ENCODE measurements around the gene SLC25A34.

The SLC25A34 gene

GRCh38 chr1:15727424-15727823 is 8.6 kb upstream of the SLC25A34 start:
- no peak overlapping the region for H3K9ac ChIP-seq (ENCODE audit: low read depth, low read length)
- no peaks in the 10 kb centered on the region for H3K4me1 ChIP-seq (ENCODE audit: control insufficient read depth, insufficient read depth, low read length)
- H3K9me3 ChIP-seq (replicated peaks; ENCODE audit: low read length), result no peaks in the 10 kb centered on the region
- peaks cover 77% of the 10 kb centered on the region for H3K36me3 ChIP-seq (ENCODE audit: insufficient read depth, low read length)
- no peaks in the 10 kb centered on the region for H3K27me3 ChIP-seq (ENCODE audit: control insufficient read depth, insufficient read depth, low read length)
- no peak overlapping the region for H3K4me2 ChIP-seq (ENCODE audit: low read length)
- H3K4me3 ChIP-seq (ENCODE audit: low read length), result no peak overlapping the region

- Histone ChIP-seq H3K36me3 (ENCODE audit: insufficient read depth, low read length) (peaks cover 77% of the 10 kb centered on the region), H3K4me1 (ENCODE audit: control insufficient read depth, insufficient read depth, low read length) (no peaks in the 10 kb centered on the region), H3K4me3 (ENCODE audit: low read length) (no peak overlapping the region), H3K27me3 (ENCODE audit: control insufficient read depth, insufficient read depth, low read length) (no peaks in the 10 kb centered on the region), H3K4me2 (ENCODE audit: low read length) (no peak overlapping the region), H3K9ac (ENCODE audit: low read depth, low read length) (no peak overlapping the region), H3K9me3 (replicated peaks; ENCODE audit: low read length) (no peaks in the 10 kb centered on the region)
Observed at GRCh38 chr1:15727866-15728534, 8.1 kb upstream of the SLC25A34 start.

- H3K27me3 ChIP-seq (ENCODE audit: control insufficient read depth, insufficient read depth, low read length), result no peaks in the 10 kb centered on the region
- H3K9ac ChIP-seq (ENCODE audit: low read depth, low read length), result no peak overlapping the region
- no peak overlapping the region for H3K4me3 ChIP-seq (ENCODE audit: low read length)
- peaks cover 85% of the 10 kb centered on the region for H3K36me3 ChIP-seq (ENCODE audit: insufficient read depth, low read length)
- no peaks in the 10 kb centered on the region for H3K9me3 ChIP-seq (replicated peaks; ENCODE audit: low read length)
- H3K4me1 ChIP-seq (ENCODE audit: control insufficient read depth, insufficient read depth, low read length), result no peaks in the 10 kb centered on the region
- no peak overlapping the region for H3K4me2 ChIP-seq (ENCODE audit: low read length)
Observed at GRCh38 chr1:15728937-15729657, 7.0 kb upstream of the SLC25A34 start.

DNA sequence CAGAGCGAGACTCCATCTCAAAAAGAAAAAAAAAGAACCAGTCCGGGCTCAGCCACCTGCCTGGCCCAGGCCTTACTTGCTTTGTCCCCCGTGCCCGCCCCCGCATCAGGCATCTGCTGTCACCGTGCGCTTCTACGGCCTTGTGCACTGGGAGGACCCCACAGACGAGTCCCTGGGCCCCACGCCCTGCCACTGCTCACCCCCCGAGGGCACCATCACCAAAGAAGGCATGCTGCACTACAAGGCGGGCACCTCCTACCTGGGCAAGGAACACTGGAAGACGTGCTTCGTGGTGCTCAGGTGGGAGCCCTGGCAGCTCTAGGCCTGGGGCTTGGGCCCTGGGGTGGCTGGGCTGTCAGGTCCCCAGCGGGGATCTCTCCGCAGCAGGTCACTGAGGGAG is 5.6 kb upstream of the SLC25A34 start:
- Histone ChIP-seq H3K4me1 (ENCODE audit: control insufficient read depth, insufficient read depth, low read length) (no peaks in the 10 kb centered on the region), H3K9ac (ENCODE audit: low read depth, low read length) (no peak overlapping the region), H3K36me3 (ENCODE audit: insufficient read depth, low read length) (peaks cover 88% of the 10 kb centered on the region), H3K4me2 (ENCODE audit: low read length) (no peak overlapping the region), H3K4me3 (ENCODE audit: low read length) (no peak overlapping the region), H3K9me3 (replicated peaks; ENCODE audit: low read length) (no peaks in the 10 kb centered on the region), H3K27me3 (ENCODE audit: control insufficient read depth, insufficient read depth, low read length) (no peaks in the 10 kb centered on the region)

- Histone ChIP-seq H3K9me3 (replicated peaks; ENCODE audit: low read length) (no peaks in the 10 kb centered on the region), H3K4me1 (ENCODE audit: control insufficient read depth, insufficient read depth, low read length) (no peaks in the 10 kb centered on the region), H3K4me2 (ENCODE audit: low read length) (no peak overlapping the region), H3K9ac (ENCODE audit: low read depth, low read length) (no peak overlapping the region), H3K27me3 (ENCODE audit: control insufficient read depth, insufficient read depth, low read length) (no peaks in the 10 kb centered on the region), H3K36me3 (ENCODE audit: insufficient read depth, low read length) (peaks cover 86% of the 10 kb centered on the region), H3K4me3 (ENCODE audit: low read length) (no peak overlapping the region)
Observed at GRCh38 chr1:15730936-15731335, 5.1 kb upstream of the SLC25A34 start.

DNA sequence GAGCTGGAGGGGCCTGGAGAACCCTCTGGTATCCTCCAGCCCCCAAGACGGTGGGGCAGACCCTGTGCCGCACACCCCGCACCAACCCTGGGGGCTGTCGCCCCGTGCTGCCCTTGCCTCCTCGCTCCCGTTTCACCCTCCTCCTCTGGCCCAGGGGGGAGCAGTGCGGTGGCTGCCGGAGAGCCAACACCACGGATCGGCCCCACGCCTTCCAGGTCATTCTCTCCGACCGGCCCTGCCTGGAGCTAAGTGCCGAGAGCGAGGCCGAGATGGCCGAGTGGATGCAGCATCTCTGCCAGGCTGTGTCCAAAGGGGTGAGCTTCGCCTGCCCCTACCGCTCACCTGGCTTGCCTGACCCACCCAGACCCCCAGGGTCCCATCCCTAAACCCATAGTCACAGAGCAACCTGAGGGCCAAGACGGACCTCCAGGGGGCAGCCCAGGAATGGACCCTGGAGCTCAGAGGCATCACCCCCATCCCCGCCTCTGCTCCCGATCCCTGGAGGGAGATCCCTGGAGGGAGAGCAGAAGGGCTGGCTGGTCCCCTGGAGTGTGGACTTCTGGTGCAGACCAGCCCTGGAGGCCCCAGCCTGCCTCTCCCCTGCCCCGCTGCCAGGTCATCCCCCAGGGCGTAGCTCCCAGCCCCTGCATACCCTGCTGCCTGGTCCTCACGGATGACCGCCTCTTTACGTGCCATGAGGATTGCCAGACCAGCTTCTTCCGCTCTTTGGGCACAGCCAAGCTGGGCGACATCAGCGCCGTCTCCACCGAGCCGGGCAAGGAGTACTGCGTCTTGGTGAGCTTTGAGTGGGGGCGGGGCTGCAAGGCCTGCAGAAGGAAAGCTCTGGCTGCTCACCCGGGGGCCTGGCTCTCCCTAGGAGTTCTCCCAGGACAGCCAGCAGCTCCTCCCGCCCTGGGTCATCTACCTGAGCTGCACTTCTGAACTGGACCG is 4.0 kb upstream of the SLC25A34 start:
- Histone ChIP-seq H3K4me2 (ENCODE audit: low read length) (no peak overlapping the region), H3K4me1 (ENCODE audit: control insufficient read depth, insufficient read depth, low read length) (no peaks in the 10 kb centered on the region), H3K36me3 (ENCODE audit: insufficient read depth, low read length) (peaks cover 76% of the 10 kb centered on the region)

DNA sequence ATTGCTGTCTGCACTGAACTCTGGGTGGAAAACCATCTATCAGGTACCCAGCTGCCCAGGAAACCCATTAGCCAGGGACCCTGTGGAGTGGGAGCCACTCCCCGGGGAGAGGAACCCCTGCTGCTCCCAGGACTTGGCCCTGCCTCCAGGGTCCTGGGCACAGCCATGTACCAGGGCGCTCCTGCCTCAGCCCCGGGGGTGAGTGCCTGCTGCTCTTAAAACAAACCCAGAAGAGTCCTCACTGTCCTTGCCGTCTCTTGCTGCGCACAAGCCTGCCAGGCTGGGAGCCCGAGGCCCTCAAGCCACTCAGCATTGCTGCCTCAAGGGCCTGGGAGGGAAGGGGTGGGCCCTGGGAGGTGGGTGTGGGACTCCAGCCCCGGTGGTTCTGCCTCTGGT is 3.4 kb upstream of the SLC25A34 start:
- Histone ChIP-seq H3K36me3 (ENCODE audit: insufficient read depth, low read length) (peaks cover 69% of the 10 kb centered on the region), H3K4me1 (ENCODE audit: control insufficient read depth, insufficient read depth, low read length) (no peaks in the 10 kb centered on the region), H3K4me3 (ENCODE audit: low read length) (no peak overlapping the region), H3K27me3 (ENCODE audit: control insufficient read depth, insufficient read depth, low read length) (no peaks in the 10 kb centered on the region), H3K9me3 (replicated peaks; ENCODE audit: low read length) (no peaks in the 10 kb centered on the region), H3K9ac (ENCODE audit: low read depth, low read length) (no peak overlapping the region), H3K4me2 (ENCODE audit: low read length) (no peak overlapping the region)

More for the DNA sequence above, 4.0 kb upstream of the SLC25A34 start:
- no peak overlapping the region for H3K4me3 ChIP-seq (ENCODE audit: low read length)
- H3K27me3 ChIP-seq (ENCODE audit: control insufficient read depth, insufficient read depth, low read length), result no peaks in the 10 kb centered on the region
- H3K9me3 ChIP-seq (replicated peaks; ENCODE audit: low read length), result no peaks in the 10 kb centered on the region
- H3K9ac ChIP-seq (ENCODE audit: low read depth, low read length), result no peak overlapping the region

DNA sequence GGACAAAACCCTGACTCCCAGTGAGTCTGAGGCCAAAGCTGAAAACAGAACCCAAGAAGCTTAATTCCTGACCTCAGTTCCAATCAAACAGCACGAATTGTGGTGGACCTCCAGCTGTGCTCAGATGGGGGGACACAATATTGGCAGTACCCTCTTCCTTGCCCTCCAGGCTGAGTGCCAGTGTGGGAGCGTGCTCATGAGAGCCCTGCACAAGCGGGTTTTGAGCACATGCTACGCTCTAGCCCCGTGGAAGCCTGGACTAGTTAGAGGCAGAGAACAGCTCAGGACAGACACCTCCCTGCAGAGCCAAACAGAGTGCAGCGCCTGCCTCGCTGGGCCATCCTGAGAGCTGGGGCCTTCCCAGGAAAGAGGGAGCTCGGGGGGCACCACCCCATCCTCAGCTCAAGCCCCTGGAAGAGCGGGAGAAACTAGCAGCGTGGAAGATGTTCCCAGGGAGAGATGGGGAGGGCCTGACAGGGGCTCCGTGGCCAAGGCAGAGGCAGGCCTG is 2.8 kb upstream of the SLC25A34 start:
- no peak overlapping the region for H3K9ac ChIP-seq (ENCODE audit: low read depth, low read length)
- H3K4me1 ChIP-seq (ENCODE audit: control insufficient read depth, insufficient read depth, low read length), result no peaks in the 10 kb centered on the region
- no peak overlapping the region for H3K4me3 ChIP-seq (ENCODE audit: low read length)
- no peaks in the 10 kb centered on the region for H3K9me3 ChIP-seq (replicated peaks; ENCODE audit: low read length)
- H3K36me3 ChIP-seq (ENCODE audit: insufficient read depth, low read length), result peaks cover 63% of the 10 kb centered on the region
- H3K4me2 ChIP-seq (ENCODE audit: low read length), result no peak overlapping the region
- H3K27me3 ChIP-seq (ENCODE audit: control insufficient read depth, insufficient read depth, low read length), result no peaks in the 10 kb centered on the region

DNA sequence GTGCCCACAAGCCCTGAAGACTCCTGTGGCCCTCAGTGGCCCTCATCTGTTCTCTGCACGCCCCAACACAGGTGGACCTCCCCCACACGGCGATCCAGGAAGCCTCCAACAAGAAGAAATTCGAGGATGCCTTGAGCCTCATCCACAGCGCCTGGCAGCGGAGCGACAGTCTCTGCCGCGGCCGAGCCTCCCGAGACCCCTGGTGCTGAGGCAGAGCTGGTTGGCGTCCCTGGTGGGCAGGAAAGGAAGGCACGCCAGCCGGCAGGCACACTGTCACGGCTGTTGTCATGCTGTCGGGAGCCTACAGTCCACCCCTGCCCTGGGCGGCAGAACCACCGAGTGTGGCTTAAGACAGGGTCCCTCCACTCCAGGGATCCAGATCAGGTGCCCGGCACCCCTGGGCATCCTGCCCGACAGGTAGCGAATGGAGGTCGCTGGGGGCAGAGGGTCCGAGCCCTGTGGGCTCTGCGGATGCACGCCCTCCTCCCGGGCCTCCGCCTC is 2.3 kb upstream of the SLC25A34 start:
- H3K4me3 ChIP-seq (ENCODE audit: low read length), result no peak overlapping the region
- no peak overlapping the region for H3K4me2 ChIP-seq (ENCODE audit: low read length)
- H3K4me1 ChIP-seq (ENCODE audit: control insufficient read depth, insufficient read depth, low read length), result no peaks in the 10 kb centered on the region
- H3K9ac ChIP-seq (ENCODE audit: low read depth, low read length), result no peak overlapping the region
- H3K27me3 ChIP-seq (ENCODE audit: control insufficient read depth, insufficient read depth, low read length), result no peaks in the 10 kb centered on the region
- H3K9me3 ChIP-seq (replicated peaks; ENCODE audit: low read length), result no peaks in the 10 kb centered on the region
- H3K36me3 ChIP-seq (ENCODE audit: insufficient read depth, low read length), result peaks cover 58% of the 10 kb centered on the region

DNA sequence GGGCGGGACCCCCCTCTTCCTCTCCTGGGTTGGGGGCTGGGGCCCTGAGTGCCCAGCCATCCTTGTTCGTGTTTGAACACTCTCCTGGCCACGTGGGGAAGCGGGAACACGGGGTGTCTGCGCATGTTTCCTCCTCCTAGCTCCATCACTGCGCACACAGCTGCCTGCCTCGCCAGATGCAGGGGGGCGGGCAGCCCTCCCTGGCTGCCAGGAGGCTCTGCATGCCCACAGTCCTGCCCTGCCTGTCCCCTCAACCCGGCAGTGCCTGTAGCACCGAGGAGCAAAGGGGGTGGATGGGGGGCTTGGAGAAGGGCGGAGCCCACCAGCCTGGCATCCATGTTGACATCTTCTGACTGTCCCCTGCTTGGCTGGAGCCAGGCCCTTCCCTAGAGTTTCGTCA is 1.8 kb upstream of the SLC25A34 start:
- no peak overlapping the region for H3K4me2 ChIP-seq (ENCODE audit: low read length)
- no peak overlapping the region for H3K4me3 ChIP-seq (ENCODE audit: low read length)
- H3K9ac ChIP-seq (ENCODE audit: low read depth, low read length), result no peak overlapping the region
- peaks cover 53% of the 10 kb centered on the region for H3K36me3 ChIP-seq (ENCODE audit: insufficient read depth, low read length)
- H3K4me1 ChIP-seq (ENCODE audit: control insufficient read depth, insufficient read depth, low read length), result no peaks in the 10 kb centered on the region
- no peaks in the 10 kb centered on the region for H3K9me3 ChIP-seq (replicated peaks; ENCODE audit: low read length)
- H3K27me3 ChIP-seq (ENCODE audit: control insufficient read depth, insufficient read depth, low read length), result no peaks in the 10 kb centered on the region

- H3K4me3 ChIP-seq (ENCODE audit: low read length), result no peak overlapping the region
- no peaks in the 10 kb centered on the region for H3K4me1 ChIP-seq (ENCODE audit: control insufficient read depth, insufficient read depth, low read length)
- H3K4me2 ChIP-seq (ENCODE audit: low read length), result no peak overlapping the region
- H3K27me3 ChIP-seq (ENCODE audit: control insufficient read depth, insufficient read depth, low read length), result no peaks in the 10 kb centered on the region
- H3K36me3 ChIP-seq (ENCODE audit: insufficient read depth, low read length), result peaks cover 49% of the 10 kb centered on the region
- H3K9me3 ChIP-seq (replicated peaks; ENCODE audit: low read length), result no peaks in the 10 kb centered on the region
- H3K9ac ChIP-seq (ENCODE audit: low read depth, low read length), result no peak overlapping the region
Observed at GRCh38 chr1:15734901-15735300, 1.2 kb upstream of the SLC25A34 start.

All from skeletal muscle satellite cell (primary cell).